ENCODE results near the gene KRTAP5-10. TPM values are rescaled to one million over a fixed set of nuclear protein-coding genes. Genes with fewer than 3 reads are reported as not detected.
"Not testable (repeated sequence)": the region's sequence is repeated elsewhere in the genome, so short reads cannot be mapped to it uniquely, and the experiment has no call there.

The KRTAP5-10 gene
- total and polyA plus RNA-seq, 2 of the 8 experiments (the other 6 are each of a cell fraction or from before 2014, with no cell fraction given): 0.12 TPM; not detected in 1

- H2BK15ac ChIP-seq (ENCODE audit: low read length); H2BK20ac ChIP-seq (ENCODE audit: low read length); H3K4me2 ChIP-seq (ENCODE audit: insufficient read depth in 1 of 2, low read depth in 2 of 2, low read length in 2 of 2); H3K23ac ChIP-seq (ENCODE audit: insufficient read length); H3K4me3 ChIP-seq (ENCODE audit: extremely low read depth in 1 of 4, insufficient read depth in 2 of 4, low read depth in 3 of 4, low read length in 4 of 4); H3K27me3 ChIP-seq (replicated peaks in 1 of 4; ENCODE audit: control insufficient read depth in 3 of 4, extremely low read depth in 1 of 4, insufficient read depth in 3 of 4, low read length in 3 of 4); H2AFZ ChIP-seq (ENCODE audit: low read length); H3K56ac ChIP-seq (replicated peaks; ENCODE audit: insufficient read length, low read depth, low read length); H3K4ac ChIP-seq (replicated peaks; ENCODE audit: insufficient read length, low read depth, low read length); H3K23me2 ChIP-seq (ENCODE audit: low read depth, low read length); H3K9me3 ChIP-seq (ENCODE audit: insufficient read depth in 2 of 2, low read depth in 1 of 2, low read length in 1 of 2); H3K36me3 ChIP-seq (ENCODE audit: control insufficient read depth in 2 of 4, insufficient read depth in 4 of 4, low read length in 3 of 4); H3K9ac ChIP-seq (replicated peaks in 1 of 4; ENCODE audit: extremely low read depth in 1 of 4, low read depth in 3 of 4, low read length in 3 of 4); H4K91ac ChIP-seq (replicated peaks; ENCODE audit: insufficient read length, low read length); H3K18ac ChIP-seq (ENCODE audit: extremely low read depth, low read length); H3K27ac ChIP-seq (ENCODE audit: low read depth, low read length); H4K20me1 ChIP-seq (replicated peaks in 1 of 2; ENCODE audit: control insufficient read depth in 1 of 2, insufficient read depth in 2 of 2, low read length in 2 of 2); H2BK5ac ChIP-seq (ENCODE audit: low read depth, low read length); H4K5ac ChIP-seq (ENCODE audit: insufficient read length, low read depth, low read length); FAIRE-seq; H3K14ac ChIP-seq (ENCODE audit: insufficient read length); H4K8ac ChIP-seq (ENCODE audit: extremely low read depth, insufficient read depth, low read length); POLR2A ChIA-PET (ENCODE audit: partially characterized antibody); H3K79me1 ChIP-seq (ENCODE audit: low read depth, low read length); H3K79me2 ChIP-seq (ENCODE audit: control insufficient read depth in 1 of 2, insufficient read depth in 2 of 2, low read length in 2 of 2); H2BK120ac ChIP-seq (replicated peaks; ENCODE audit: low read depth, low read length); H3K4me1 ChIP-seq (replicated peaks in 1 of 4; ENCODE audit: control insufficient read depth in 3 of 4, insufficient read depth in 4 of 4, low read length in 3 of 4); DNase-seq (ENCODE audit: low read depth in 1 of 2, low spot score in 2 of 2): not testable (repeated sequence)
- Histone ChIP-seq H2BK12ac (ENCODE audit: low read depth, low read length) (0 out of 2 replicates have a peak overlapping the region, but pooled peaks have one; percentile 92), H2AK5ac (ENCODE audit: low read depth, low read length) (peak overlapping the region; percentile 97; the same call in 1 of the 2 replicates)
- CTCF ChIA-PET (ENCODE audit: partially characterized antibody): interaction anchor here (1.0 to 5.4 kb wide), 2 partner anchors 12 to 13 kb away, joined by 4 to 37 read pairs; partner anchors contain the start of gene KRTAP5-10
- 91% methylated on average over 32 of the region's 41 CpGs; no CpG with 5 or more reads in 1 of the 2 experiments for WGBS, 2 experiments (ENCODE audit: extremely low coverage in 1 of 2, insufficient coverage in 1 of 2, insufficient read length in 1 of 2, insufficient replicate concordance in 2 of 2, low coverage in 1 of 2, low lambda C conversion rate in 2 of 2, missing lambda C conversion rate in 1 of 2)
Observed at GRCh38 chr11:71576688-71577465, 11.5 kb downstream of the KRTAP5-10 start.
